ENCODE results near the gene PLXNA4.

Gene PLXNA4

DNA sequence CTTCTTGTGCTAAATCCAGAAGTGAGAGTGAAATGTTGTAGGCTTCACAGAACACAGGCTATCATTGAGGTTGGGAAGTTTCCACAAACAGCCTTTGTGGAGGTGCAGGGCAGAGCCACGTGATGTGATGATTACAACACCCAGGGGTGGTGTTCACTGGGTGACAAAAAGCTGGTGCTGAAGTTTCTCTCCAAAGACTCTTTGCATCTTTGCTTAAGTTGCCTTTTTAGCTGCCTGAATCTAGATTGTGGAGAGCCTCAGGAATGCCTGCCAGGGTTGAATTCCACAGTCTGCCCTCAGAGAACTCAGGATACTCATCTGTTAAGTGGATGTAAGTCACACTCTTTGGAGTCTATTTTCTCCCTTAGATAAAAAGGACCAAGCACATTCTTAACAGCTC lies 56.3 kb downstream of the PLXNA4 start:
- TF ChIP-seq CTCF (conservative IDR thresholded peaks at IDR 0.05) = no peak
- H3K27ac ChIP-seq = no peak overlapping the region

GRCh38 chr7:132518839-132519173 lies 57.5 kb downstream of the PLXNA4 start:
- no peak for TF ChIP-seq CTCF (conservative IDR thresholded peaks at IDR 0.05)
- H3K27ac ChIP-seq = no peak overlapping the region

- no peak overlapping the region for H3K27ac ChIP-seq
- peak; percentile 61 for TF ChIP-seq CTCF (conservative IDR thresholded peaks at IDR 0.05)
Measured at GRCh38 chr7:132518102-132518838, 58.0 kb downstream of the PLXNA4 start.

- H3K27ac ChIP-seq = no peak overlapping the region
- no peak for TF ChIP-seq CTCF (conservative IDR thresholded peaks at IDR 0.05)
Measured at GRCh38 chr7:132516042-132516840, 60.0 kb downstream of the PLXNA4 start.

- no peak for TF ChIP-seq CTCF (conservative IDR thresholded peaks at IDR 0.05)
- H3K27ac ChIP-seq = no peak overlapping the region
Measured at GRCh38 chr7:132515181-132515580, 61.1 kb downstream of the PLXNA4 start.

GRCh38 chr7:132514430-132514829 lies 61.8 kb downstream of the PLXNA4 start:
- H3K27ac ChIP-seq = no peak overlapping the region
- no peak for TF ChIP-seq CTCF (conservative IDR thresholded peaks at IDR 0.05)

- TF ChIP-seq CTCF (conservative IDR thresholded peaks at IDR 0.05) = no peak
Measured at GRCh38 chr7:132511921-132512320, 64.3 kb downstream of the PLXNA4 start.

More at GRCh38 chr7:132511921-132512320, 64.3 kb downstream of the PLXNA4 start:
- no peak overlapping the region for H3K27ac ChIP-seq
